Hepatocyte (in vitro differentiated cells): ENCODE results near the gene RELL1.

Experiments
- EZH2 ChIP-seq: fragments of 200-600 bp; sonication (generic); IDR thresholded peaks from 2 replicates; pipeline ENCODE4 v1.6.1; 2016; ENCODE audit warnings: antibody characterized with exemption, mild to moderate bottlenecking, borderline replicate concordance
- EZH2phosphoT487 ChIP-seq: fragments of 200-600 bp; sonication (generic); IDR thresholded peaks from one replicate; pipeline ENCODE4 v1.6.1; 2018; ENCODE audit warnings: antibody characterized with exemption, mild to moderate bottlenecking, low read depth, moderate library complexity; ENCODE audit not compliant: unreplicated experiment, severe bottlenecking
- TF ChIP-seq, protein P1 (sequence below): fragments of 200-600 bp; sonication (generic); IDR thresholded peaks from 2 replicates; pipeline ENCODE4 v1.5.1; 2016; ENCODE audit warnings: antibody characterized with exemption, mild to moderate bottlenecking; ENCODE audit not compliant: poor library complexity

DNA sequence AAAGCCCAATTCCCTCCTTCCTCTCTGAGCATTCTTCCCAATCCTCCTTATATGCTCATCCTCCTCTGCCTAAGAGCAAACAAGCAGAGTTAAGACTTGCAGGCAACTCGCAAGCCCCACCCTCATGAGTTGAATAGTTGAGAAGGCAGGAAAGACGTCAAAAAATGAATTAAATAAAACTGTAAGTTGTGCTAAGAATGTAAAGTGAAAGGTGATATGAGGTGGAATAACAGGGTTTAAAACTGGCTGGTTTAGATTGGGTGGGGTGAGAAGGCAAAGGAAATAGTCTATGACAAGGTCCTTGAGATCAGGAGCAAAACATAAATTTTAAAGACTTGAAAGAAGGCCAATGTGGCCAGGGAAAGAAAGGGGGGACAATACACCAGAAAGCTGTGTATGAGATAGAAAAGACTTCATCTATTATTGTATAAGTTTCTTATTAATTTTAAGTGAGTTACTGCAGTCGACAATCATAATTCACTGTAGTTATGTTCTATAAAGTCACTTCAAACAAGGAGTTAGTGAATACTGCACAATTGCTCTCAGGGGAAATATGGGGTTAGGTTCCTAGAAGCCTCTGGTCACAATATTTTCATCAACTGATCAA is 124.9 kb downstream of the RELL1 start:
- TF ChIP-seq, protein P1, sequence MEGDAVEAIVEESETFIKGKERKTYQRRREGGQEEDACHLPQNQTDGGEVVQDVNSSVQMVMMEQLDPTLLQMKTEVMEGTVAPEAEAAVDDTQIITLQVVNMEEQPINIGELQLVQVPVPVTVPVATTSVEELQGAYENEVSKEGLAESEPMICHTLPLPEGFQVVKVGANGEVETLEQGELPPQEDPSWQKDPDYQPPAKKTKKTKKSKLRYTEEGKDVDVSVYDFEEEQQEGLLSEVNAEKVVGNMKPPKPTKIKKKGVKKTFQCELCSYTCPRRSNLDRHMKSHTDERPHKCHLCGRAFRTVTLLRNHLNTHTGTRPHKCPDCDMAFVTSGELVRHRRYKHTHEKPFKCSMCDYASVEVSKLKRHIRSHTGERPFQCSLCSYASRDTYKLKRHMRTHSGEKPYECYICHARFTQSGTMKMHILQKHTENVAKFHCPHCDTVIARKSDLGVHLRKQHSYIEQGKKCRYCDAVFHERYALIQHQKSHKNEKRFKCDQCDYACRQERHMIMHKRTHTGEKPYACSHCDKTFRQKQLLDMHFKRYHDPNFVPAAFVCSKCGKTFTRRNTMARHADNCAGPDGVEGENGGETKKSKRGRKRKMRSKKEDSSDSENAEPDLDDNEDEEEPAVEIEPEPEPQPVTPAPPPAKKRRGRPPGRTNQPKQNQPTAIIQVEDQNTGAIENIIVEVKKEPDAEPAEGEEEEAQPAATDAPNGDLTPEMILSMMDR: no peak
- TF ChIP-seq EZH2 (no peak), EZH2phosphoT487 (no peak)
